ENCODE data around the gene HOXD8. TPM values are rescaled to one million over a fixed set of nuclear protein-coding genes. Genes with fewer than 3 reads are reported as not detected.

The HOXD8 gene
- total RNA-seq, 4 donors from 2014 or later: 7.8 to 23.5 (median 13.4) TPM

Small RNAs within 50 kb of the gene (small RNA-seq; reads per million reads assigned to genes)
- gene MIR10B: 115,722 to 425,525 (median 355,037) reads per million in 4 donors

Other genes starting within 250 kb of the HOXD8 start
- 10 to 100 TPM; 18.0 to 33.6 (median 25.7) TPM for gene LNPK, start 127.4 kb upstream of the HOXD8 start, total RNA-seq
- not detected for gene EVX2, start 45.7 kb upstream of the HOXD8 start, total RNA-seq
- under 1 TPM in 1 of 4 donors, not detected in 3; 0.32 TPM for gene HOXD13, start 37.0 kb upstream of the HOXD8 start, total RNA-seq
- not detected for gene HOXD12, start 29.9 kb upstream of the HOXD8 start, total RNA-seq
- 10 to 100 TPM in 1 of 4 donors, 1 to 10 TPM in 2, under 1 TPM in 1; 0.41 to 13.5 (median 4.4) TPM for gene HOXD11, start 22.4 kb upstream of the HOXD8 start, total RNA-seq
- gene HOXD10, start 12.9 kb upstream of the HOXD8 start, total RNA-seq: 10 to 100 TPM in 2 of 4 donors, 1 to 10 TPM in 2; 1.1 to 25.1 (median 7.6) TPM
- gene HOXD9, start 7.0 kb upstream of the HOXD8 start, total RNA-seq: 10 to 100 TPM in 2 of 4 donors, 1 to 10 TPM in 2; 2.7 to 13.3 (median 7.5) TPM
- gene HOXD4, start 21.8 kb downstream of the HOXD8 start, total RNA-seq: 10 to 100 TPM in 3 of 4 donors, 1 to 10 TPM in 1; 2.2 to 25.5 (median 15.3) TPM
- 10 to 100 TPM in 1 of 4 donors, 1 to 10 TPM in 2, not detected in 1; 2.0 to 15.7 (median 7.6) TPM for gene HOXD3, start 27.6 kb downstream of the HOXD8 start, total RNA-seq
- gene HOXD1, start 59.0 kb downstream of the HOXD8 start, total RNA-seq: 10 to 100 TPM in 1 of 4 donors, 1 to 10 TPM in 3; 4.1 to 12.9 (median 4.5) TPM
- gene MTX2, start 139.7 kb downstream of the HOXD8 start, total RNA-seq: 10 to 100 TPM in 3 of 4 donors, 1 to 10 TPM in 1; 3.8 to 43.6 (median 28.6) TPM